Measurements from ENCODE around the gene YAP1.

The YAP1 gene

GRCh38 chr11:102121329-102121728 is 11.1 kb downstream of the YAP1 start:
- no peak for TF ChIP-seq CTCF (IDR thresholded peaks at IDR 0.05; ENCODE audit: insufficient read depth, low read depth, low read length, missing control alignments)
- H3K4me3 ChIP-seq (ENCODE audit: low read depth, low read length) = no peak overlapping the region
- no peak for DNase-seq (ENCODE audit: low read depth)

- no peak for TF ChIP-seq CTCF (IDR thresholded peaks at IDR 0.05; ENCODE audit: insufficient read depth, low read depth, low read length, missing control alignments)
- no peak overlapping the region for H3K4me3 ChIP-seq (ENCODE audit: low read depth, low read length)
- DNase-seq (ENCODE audit: low read depth) = no peak
Observed at GRCh38 chr11:102134597-102134996, 24.4 kb downstream of the YAP1 start.

DNA sequence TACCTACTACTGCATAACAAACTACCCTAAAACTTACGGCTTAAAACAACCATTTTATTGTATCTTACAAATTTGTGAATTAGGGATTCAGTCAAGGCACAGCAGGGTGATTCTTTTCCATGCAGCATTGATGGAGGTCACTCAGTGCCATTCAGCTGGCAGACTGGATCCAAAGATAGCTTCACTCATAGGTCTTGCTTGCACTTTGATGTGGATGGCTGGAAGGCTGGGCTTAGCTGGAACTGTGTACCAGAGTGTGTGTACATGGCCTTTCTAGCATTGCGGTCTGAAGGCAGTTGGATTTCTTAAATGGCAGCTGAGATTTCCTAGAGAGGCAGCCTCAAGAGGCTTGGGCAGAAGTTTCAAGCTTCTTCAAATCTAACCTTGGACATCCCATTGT is 25.0 kb downstream of the YAP1 start:
- TF ChIP-seq CTCF (IDR thresholded peaks at IDR 0.05; ENCODE audit: insufficient read depth, low read depth, low read length, missing control alignments) = no peak
- H3K4me3 ChIP-seq (ENCODE audit: low read depth, low read length) = no peak overlapping the region
- no peak for DNase-seq (ENCODE audit: low read depth)

DNA sequence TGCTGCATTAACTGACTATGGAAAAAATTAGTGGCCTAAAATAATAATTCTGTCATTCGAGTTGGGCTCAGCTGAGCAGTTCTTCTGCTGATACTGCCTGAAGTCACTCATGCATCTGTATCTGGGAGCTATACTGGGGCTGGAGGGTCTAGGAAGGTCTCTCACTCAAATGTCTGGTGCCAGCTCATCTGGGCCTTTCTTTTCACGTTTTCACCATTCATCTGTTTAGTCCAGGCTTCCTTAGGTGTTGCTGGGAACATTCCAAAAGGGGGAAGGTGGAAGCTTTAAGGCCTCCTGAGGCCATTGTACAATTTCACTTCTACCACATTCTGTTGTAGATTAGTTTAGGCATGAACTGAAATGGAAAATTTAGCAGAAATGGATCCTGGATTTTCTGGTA is 28.0 kb downstream of the YAP1 start:
- TF ChIP-seq CTCF (IDR thresholded peaks at IDR 0.05; ENCODE audit: insufficient read depth, low read depth, low read length, missing control alignments) = no peak
- DNase-seq (ENCODE audit: low read depth) = no peak
- no peak overlapping the region for H3K4me3 ChIP-seq (ENCODE audit: low read depth, low read length)

DNA sequence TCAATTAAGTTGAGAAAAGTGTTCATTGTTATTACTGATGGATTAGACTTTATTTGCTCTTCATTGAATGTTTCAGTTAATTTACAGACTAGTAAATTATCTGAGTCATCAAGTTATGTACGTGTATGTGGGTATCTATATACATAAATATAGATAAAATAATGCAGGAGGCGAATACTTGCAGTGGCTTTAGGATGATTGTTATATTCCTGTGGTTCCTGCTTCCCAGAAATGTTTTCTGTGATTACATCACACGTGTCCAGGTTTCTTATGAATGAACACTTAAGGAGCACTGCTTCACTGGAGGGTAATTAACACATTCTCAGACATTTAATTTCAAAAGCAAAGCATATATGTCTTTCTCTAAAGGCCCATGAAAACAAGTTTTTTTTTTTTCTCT is 28.4 kb downstream of the YAP1 start:
- DNase-seq (ENCODE audit: low read depth) = no peak
- H3K4me3 ChIP-seq (ENCODE audit: low read depth, low read length) = no peak overlapping the region
- no peak for TF ChIP-seq CTCF (IDR thresholded peaks at IDR 0.05; ENCODE audit: insufficient read depth, low read depth, low read length, missing control alignments)

DNA sequence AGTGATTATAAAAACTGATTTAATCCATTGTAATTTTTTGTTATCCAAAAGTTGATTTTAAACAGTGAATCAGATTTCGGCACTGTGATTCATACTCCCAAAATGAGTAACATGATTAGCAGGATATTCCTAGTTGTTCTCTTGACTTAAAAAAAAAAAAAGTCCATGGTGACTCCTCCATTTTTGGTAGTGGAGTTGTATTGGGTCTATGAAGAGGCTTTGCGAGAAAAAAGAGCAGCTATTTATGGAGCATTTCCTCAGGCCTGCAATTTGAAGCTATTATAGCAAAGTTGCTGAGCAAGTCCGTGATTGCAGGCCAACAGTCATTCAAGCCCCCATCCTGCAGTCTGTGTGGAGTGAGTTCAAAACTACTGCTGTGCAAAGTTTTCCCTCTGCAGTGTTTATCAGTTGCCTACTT is 28.8 kb downstream of the YAP1 start:
- no peak overlapping the region for H3K4me3 ChIP-seq (ENCODE audit: low read depth, low read length)

More for the DNA sequence above, 28.8 kb downstream of the YAP1 start:
- DNase-seq (ENCODE audit: low read depth) = no peak
- no peak for TF ChIP-seq CTCF (IDR thresholded peaks at IDR 0.05; ENCODE audit: insufficient read depth, low read depth, low read length, missing control alignments)

All from GM12865 (cell line).